Measurements from ENCODE around the gene POLD2.
A peak's percentile ranks its signal among the peaks of the same experiment; 100 is the strongest.

POLD2 gene

GRCh38 chr7:44101966-44102845 lies 21.1 kb downstream of the POLD2 start:
- peak; percentile 86 for DNase-seq (ENCODE audit: low read depth)

GRCh38 chr7:44101303-44101965 lies 21.9 kb downstream of the POLD2 start:
- no peak for DNase-seq (ENCODE audit: low read depth)

DNA sequence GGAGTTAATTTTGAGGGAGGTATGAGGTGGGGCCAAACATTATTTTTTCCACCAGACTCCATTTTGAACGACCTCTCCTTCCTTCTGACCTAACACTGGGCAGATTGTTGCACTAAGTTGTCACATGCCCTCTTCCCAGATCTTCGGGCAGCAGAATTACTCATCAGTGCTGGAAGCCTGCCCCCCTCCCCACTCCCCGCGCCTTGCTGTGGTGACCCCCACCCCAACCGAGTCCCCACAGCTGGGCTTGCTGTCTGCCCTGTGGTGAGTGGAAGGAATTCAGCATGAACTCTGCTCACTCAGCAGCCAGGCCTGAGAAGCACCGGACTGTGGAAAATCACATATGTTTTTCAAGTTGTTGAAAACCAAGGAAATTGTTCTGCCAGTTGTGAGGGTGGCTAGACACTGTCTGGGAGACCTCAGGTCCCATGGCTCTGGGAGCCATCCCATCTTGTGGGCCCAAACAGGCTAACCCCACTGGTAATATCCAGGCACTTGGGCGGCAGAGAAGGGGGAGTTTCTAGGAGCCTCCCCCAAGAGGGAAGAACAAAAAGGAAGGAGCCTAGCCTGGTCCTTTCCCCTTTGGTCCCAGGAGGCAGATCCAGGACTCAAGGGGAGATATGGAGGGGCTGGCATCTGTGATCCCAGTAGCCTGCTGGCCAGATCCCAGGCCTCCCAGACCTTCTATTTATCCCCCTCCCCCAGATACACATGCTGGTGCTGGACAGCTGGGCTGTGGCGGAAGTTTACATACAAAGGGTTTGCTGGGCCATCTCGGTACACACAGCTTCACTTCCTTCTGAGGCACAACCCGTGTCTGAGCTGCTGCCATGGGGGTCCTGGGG lies 22.7 kb downstream of the POLD2 start:
- DNase-seq (ENCODE audit: low read depth): peak; percentile 49

DNA sequence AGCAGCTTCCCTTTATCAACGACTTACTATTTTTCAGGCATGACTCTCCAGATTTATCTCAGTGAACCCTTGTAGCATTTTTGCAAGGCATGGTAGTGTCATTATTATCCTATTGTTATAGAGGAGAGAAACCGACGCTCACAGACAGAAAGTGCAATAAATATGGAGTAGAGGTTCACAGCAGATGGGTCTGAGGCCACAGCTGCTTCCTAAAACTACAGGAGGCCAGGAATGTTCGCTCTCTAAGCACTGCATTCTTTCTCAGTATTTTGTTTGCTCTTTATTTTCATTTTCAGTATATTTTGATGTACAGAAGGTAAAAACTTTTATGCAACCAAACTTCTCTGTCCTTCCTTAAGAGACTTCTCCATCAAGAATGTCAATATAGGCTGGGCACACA lies 23.7 kb downstream of the POLD2 start:
- no peak for DNase-seq (ENCODE audit: low read depth)

DNA sequence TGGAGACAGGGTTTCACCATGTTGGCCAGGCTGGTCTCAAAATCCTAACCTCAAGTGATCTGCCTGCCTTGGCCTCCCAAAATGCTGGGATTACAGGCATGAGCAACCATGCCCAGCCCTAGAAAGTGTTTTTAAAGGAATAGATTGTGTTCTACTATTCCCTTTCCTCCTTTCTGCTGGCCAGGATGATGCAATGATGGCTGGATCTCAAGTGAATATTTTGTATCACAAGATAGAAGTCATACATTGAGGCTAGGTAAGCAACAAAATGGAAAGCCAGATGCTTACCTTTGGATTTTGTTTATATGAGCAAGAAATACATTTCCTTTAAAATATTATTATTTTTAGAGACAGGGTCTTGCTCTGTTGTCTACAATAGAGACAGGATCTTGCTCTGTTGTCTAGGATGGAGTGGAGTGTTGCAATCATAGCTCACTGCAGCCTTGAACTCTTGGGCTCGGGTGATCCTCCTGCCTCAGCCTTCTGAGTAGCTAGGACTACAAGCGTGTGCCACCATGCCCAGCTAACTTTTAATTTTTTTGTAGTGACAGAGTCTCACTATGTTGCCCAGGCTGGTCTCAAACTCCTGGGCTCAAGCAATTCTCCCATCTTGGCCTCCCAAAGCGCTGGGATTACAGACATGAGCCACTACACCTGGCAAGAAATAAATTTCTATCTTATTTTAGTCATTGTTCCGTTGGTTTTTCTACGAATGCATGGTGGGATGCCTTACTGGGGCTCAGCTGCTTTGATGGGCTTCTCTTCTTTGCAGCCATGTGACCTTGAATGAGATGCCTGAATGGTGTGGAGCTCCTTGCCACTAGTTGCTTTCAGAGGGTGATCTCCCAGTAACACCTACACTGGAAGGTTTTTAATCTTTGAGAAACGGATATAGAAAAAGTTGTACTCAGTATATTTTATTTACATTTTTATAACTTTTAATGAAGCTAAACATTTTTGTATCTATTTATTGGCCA lies 25.0 kb downstream of the POLD2 start:
- DNase-seq (ENCODE audit: low read depth): no peak

- DNase-seq (ENCODE audit: low read depth): no peak
Observed at GRCh38 chr7:44097064-44097932, 26.1 kb downstream of the POLD2 start.

- no peak for DNase-seq (ENCODE audit: low read depth)
Observed at GRCh38 chr7:44096326-44096881, 26.9 kb downstream of the POLD2 start.

DNA sequence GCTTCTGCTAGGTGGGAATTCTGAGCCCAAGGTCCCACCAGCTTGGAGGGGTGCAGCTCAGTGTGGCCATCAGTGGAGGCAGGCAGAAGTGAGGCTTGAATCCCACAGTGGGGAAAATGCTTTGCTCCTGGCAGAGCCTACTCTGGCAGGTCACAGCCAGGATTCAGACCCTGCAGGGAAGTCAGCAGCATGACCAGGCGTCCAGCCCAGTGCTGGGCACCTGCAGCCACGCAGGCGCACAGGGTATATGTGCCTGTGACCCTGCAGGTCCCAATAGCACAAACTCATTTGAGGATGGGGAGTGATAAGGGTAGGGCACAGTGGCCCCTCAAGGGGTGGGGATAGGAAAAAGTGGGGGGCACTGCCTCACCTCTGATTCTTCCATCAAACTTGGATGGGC lies 27.6 kb downstream of the POLD2 start:
- DNase-seq (ENCODE audit: low read depth): no peak

DNA sequence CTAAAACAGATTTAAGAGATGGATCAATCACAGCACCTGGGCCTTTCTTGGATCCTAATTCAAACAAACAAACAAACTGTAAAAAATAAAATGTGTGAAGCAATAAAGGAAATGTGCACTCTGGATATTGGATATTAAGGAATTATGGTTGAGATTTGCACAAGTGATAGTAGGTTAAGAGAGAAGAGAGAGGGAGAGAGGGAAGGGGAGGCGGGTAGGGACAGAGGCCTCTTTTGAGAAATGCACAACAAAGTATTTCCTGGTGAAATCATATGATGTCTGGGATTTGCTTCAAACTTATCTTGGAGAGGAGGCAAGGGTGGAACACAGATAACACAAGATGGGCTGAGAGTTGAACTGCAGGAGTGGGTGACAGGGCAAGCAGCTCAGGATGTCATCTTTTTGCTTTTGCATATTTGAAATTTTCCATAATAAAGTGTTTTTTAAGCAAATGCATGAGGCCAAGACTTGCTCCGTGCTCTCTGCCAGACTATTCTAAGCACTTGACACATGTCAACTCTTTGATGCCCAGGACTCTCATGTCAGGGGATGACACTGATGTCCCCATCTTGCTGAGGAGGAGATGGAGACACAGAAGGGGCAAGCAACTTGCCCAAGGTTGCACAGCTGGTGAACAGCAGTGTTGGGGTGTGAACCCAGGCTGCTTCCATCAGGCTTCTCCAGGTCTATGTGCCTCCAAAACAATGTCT lies 28.3 kb downstream of the POLD2 start:
- no peak for DNase-seq (ENCODE audit: low read depth)

GRCh38 chr7:44094365-44094764 lies 29.0 kb downstream of the POLD2 start:
- DNase-seq (ENCODE audit: low read depth): no peak

DNA sequence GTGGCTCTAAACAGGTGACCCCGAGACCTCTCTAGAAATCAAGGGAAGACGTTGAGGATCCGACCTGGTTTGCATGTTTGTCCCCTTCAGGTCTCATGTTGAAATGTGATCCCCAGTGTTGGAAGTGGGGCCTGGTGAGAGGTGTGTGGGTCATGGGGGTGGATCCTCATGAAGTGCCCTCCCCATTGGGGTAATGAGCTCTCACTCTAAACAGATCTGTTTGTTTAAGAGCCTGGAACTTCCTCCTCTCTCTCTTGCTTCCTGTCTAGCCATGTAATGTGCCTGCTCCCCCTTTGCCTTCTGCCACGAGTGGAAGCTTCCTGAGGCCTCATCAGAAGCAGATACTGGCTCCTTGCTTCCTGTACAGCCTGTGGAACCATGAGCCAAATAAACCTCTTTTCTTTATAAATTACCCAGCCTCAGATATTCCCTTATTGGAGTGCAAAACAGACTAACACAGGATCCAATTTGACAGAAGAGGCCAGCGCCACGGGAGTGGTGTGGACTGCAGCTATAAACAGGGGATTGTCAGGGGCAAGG lies 30.2 kb downstream of the POLD2 start:
- DNase-seq (ENCODE audit: low read depth): no peak

DNA sequence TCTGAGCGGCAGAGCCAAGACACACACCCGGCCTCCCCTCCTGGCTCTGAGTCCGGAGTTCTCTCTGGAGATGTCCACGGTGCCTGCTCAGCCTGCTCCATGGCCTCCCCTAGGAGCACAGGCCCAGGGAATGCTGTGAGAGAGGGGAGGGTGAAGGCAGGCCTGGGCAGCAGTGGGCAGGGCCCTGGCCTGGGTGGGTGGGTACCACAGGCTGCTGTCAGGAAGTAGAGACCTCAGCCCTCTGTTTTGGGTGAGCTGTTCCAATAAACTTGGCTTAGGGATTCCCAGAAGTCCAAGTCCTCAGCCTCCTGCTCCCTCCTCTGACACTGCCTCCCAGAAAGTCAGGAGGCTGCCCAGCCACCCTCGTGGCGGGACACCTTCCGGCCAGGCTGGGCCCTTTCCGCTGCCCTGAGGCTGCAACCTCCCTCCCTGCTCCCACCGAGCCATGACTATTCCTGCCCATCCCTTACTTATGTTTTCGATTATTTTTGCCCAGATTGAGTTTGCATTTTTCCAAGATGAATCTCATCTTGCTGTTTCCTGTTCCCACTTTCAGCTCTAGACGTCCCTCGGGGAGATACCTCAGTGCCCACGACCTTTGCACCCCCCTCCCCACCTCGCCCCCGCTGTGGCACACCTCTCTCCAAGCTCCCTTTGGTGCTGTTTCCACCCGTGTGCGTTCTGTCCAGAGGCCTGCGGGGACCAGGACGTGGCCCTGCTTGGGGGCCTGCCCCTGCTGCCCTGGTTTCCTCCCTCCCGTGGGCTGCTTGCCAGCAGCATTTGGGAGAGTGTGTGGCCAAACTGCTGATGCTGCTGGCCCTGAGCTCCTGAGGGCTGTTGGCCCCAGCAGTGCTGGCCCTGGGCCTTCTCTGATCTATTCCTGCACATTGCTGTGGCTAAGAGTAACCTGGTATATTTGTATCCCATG lies 35.2 kb downstream of the POLD2 start:
- peak; percentile 93 for DNase-seq (ENCODE audit: low read depth)

DNA sequence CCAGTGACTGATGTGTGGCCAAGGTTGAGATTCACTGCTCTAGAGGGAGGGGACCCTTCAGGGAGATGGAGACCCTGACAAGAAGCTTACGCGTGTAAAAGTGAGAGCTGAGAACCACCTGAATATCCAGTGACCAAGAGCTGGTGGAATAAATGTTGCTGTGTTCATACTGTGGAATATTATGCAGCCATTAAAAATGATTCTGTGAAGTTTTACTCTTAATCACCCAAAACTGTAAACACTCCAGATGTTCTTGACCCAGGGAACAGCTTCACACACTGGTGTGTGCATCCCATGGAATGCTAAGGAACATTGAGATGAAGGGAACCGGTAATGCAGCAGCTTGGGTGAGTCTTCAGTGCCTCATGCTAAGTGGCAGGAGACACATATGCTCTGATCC lies 36.7 kb downstream of the POLD2 start:
- DNase-seq (ENCODE audit: low read depth): no peak

- no peak for DNase-seq (ENCODE audit: low read depth)
Observed at GRCh38 chr7:44085546-44085945, 37.8 kb downstream of the POLD2 start.

GRCh38 chr7:44084701-44085100 lies 38.6 kb downstream of the POLD2 start:
- DNase-seq (ENCODE audit: low read depth): no peak

- no peak for DNase-seq (ENCODE audit: low read depth)
Observed at GRCh38 chr7:44083796-44084195, 39.6 kb downstream of the POLD2 start.

GRCh38 chr7:44082541-44083207 lies 40.7 kb downstream of the POLD2 start:
- peak; percentile 99 for DNase-seq (ENCODE audit: low read depth)

Data from GM04504 (cell line).